ENCODE data around the gene KSR1. TPM values are rescaled to one million over a fixed set of nuclear protein-coding genes. Genes with fewer than 3 reads are reported as not detected.

Gene KSR1
- total and polyA plus RNA-seq, 12 donors, result 16.0 to 50.4 (median 38.5) TPM

DNA sequence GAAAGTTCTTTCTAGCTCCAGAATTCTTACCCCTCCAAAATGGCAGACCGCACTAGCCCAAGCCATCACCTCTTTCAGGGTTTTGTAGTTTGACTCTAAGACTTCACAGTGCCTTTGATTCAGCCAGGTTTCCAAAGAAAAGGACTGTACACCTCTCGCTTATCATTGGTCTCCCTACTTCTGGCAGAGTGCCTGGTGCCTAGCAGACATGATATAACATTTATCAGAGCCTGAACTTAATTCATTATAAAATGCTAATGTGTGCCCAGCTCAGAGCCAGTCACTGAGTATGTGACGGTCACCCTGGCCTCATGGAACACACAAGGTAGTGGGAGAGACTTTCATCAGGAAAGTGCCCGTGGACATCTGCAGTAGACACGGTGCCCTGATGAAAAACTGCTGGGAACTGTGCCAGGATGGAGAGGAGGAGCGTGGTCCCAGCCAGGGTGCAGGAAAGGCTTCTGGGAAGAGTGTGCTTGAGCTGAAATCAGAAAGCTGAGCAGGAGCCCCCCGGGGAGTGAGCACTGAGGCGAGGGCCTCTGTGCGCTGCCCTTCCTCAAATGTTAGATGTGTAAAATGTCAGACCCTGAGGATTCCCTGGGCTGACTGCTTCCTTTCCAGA lies 140.4 kb downstream of the KSR1 start:
- H3K4me3 ChIP-seq, result no peak overlapping the region
- peaks cover 0 to 18% of the 10 kb centered on the region in 2 donors for H3K36me3 ChIP-seq (replicated peaks in 1 of 2)
- no peaks in the 10 kb centered on the region for H3K9me3 ChIP-seq (replicated peaks in 1 of 3)
- peak in 2 of 7 donors; percentile 59 to 73 for DNase-seq
- peak overlapping the region in 1 of 5 donors; percentile 56 for H3K27ac ChIP-seq
- H3K4me1 ChIP-seq (replicated peaks in 1 of 2), result peaks cover 0 to 8% of the 10 kb centered on the region in 2 donors
- 57 to 65% (median 62%) methylated on average over 9 of the region's 9 CpGs for WGBS, 4 donors
- TF ChIP-seq POLR2A (IDR thresholded peaks at IDR 0.05), result no peak
- TF ChIP-seq CTCF (IDR thresholded peaks at IDR 0.05), result no peak
- H3K27me3 ChIP-seq, result no peaks in the 10 kb centered on the region
- intact Hi-C loops (cut with DNase I), result loop anchor here (5.0 to 10.0 kb wide), 3 partner anchors 142 to 359 kb away; partner anchors contain the start of gene KSR1 (in 1 of the 2)

GRCh38 chr17:27597188-27597580 lies 140.9 kb downstream of the KSR1 start:
- no peak for DNase-seq
- H3K36me3 ChIP-seq (replicated peaks in 1 of 2), result peaks cover 0 to 16% of the 10 kb centered on the region in 2 donors
- peak overlapping the region in 1 of 5 donors; percentile 56 for H3K27ac ChIP-seq
- no peaks in the 10 kb centered on the region for H3K27me3 ChIP-seq
- intact Hi-C loops (cut with DNase I), result loop anchor here (5.0 to 10.0 kb wide), 3 partner anchors 142 to 360 kb away; partner anchors contain the start of gene KSR1 (in 1 of the 2)
- H3K9me3 ChIP-seq (replicated peaks in 1 of 3), result no peaks in the 10 kb centered on the region
- peaks cover 0 to 11% of the 10 kb centered on the region in 2 donors for H3K4me1 ChIP-seq (replicated peaks in 1 of 2)
- WGBS, 4 donors, result 80 to 89% (median 84%) methylated on average over 10 of the region's 10 CpGs
- no peak overlapping the region for H3K4me3 ChIP-seq
- TF ChIP-seq POLR2A (IDR thresholded peaks at IDR 0.05) (no peak), CTCF (IDR thresholded peaks at IDR 0.05) (no peak)

DNA sequence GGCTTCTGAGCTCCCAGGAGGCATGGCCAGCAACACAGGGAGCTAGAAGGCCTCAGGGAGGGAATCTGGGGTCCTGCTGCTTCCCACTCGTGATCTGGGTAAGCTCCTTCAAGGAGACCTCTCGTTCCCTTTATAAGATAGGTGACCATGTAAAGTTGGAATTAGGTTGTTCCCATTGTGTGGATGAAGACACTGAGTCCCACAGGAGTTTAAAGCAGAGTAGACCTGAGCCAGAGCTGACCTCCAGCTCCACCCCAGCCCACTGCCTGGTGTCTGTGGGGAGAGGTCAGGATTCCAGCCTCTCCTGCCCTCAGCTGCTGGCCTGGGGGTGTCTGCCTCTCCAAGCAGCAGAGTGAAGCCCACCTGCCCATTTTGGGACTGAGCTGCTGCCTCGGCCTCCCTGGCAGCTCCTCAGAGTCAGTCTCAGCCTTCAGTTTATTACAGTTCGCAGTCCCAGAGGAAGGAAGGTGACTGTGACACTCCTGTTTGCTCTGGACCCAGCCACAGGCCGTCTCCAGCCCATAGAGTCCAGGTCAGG lies 141.6 kb downstream of the KSR1 start:
- Histone ChIP-seq H3K4me1 (replicated peaks in 1 of 2) (peaks cover 0 to 11% of the 10 kb centered on the region in 2 donors), H3K4me3 (no peak overlapping the region), H3K27ac (no peak overlapping the region), H3K36me3 (replicated peaks in 1 of 2) (peaks cover 0 to 9% of the 10 kb centered on the region in 2 donors), H3K9me3 (replicated peaks in 1 of 3) (no peaks in the 10 kb centered on the region), H3K27me3 (no peaks in the 10 kb centered on the region)
- intact Hi-C loops (cut with DNase I), result loop anchor here (2.0 to 10.0 kb wide), 4 partner anchors 143 to 361 kb away; partner anchors contain the start of gene KSR1 (in 1 of the 2)
- no peak for TF ChIP-seq POLR2A (IDR thresholded peaks at IDR 0.05)
- TF ChIP-seq CTCF (IDR thresholded peaks at IDR 0.05), result no peak
- no peak for DNase-seq
- 90 to 94% (median 93%) methylated on average over 2 to 5 of the region's 5 CpGs for WGBS, 4 donors

- Histone ChIP-seq H3K4me3 (no peak overlapping the region), H3K36me3 (replicated peaks in 1 of 2) (peaks cover 0 to 5% of the 10 kb centered on the region in 2 donors), H3K27ac (no peak overlapping the region), H3K9me3 (replicated peaks in 1 of 3) (no peaks in the 10 kb centered on the region), H3K27me3 (no peaks in the 10 kb centered on the region), H3K4me1 (replicated peaks in 1 of 2) (peaks cover 0 to 11% of the 10 kb centered on the region in 2 donors)
- no peak for DNase-seq
- TF ChIP-seq CTCF (IDR thresholded peaks at IDR 0.05) (no peak), POLR2A (IDR thresholded peaks at IDR 0.05) (no peak)
- 82 to 89% (median 86%) methylated on average over 13 to 17 of the region's 17 CpGs for WGBS, 4 donors
- intact Hi-C loops (cut with DNase I), result loop anchor here (2.0 to 10.0 kb wide), 4 partner anchors 144 to 361 kb away; partner anchors contain the start of gene KSR1 (in 1 of the 2)
These were observed 142.2 kb downstream of the KSR1 start for GRCh38 chr17:27598337-27599050.
